GM19463 (cell line): ENCODE data around the gene EEF1AKMT3.
A peak's percentile ranks its signal among the peaks of the same experiment; 100 is the strongest.

Source experiments
- ATAC-seq: cut with Tn5 transposase; IDR thresholded peaks from one replicate; pipeline ENCODE4 v1.9.1; 2021; ENCODE audit warnings: mild to moderate bottlenecking, moderate library complexity; ENCODE audit not compliant: unreplicated experiment

EEF1AKMT3 gene

GRCh38 chr12:57750561-57751431 is 21.6 kb upstream of the EEF1AKMT3 start:
- no peak for ATAC-seq

GRCh38 chr12:57751432-57751787 is 21.0 kb upstream of the EEF1AKMT3 start:
- no peak for ATAC-seq

GRCh38 chr12:57751788-57752667 is 20.4 kb upstream of the EEF1AKMT3 start, which contains the start of gene CDK4:
Gene CDK4 (minus strand): TSS chr12:57752310. CDS start chr12:57751717, 593 bp downstream.
- peak; percentile 60 for ATAC-seq

GRCh38 chr12:57752668-57753000 is 19.8 kb upstream of the EEF1AKMT3 start:
- ATAC-seq = no peak

GRCh38 chr12:57753756-57754337 is 18.6 kb upstream of the EEF1AKMT3 start:
- no peak for ATAC-seq

GRCh38 chr12:57754411-57755193 is 17.8 kb upstream of the EEF1AKMT3 start, which contains the start of gene MARCHF9:
Gene MARCHF9 (plus strand): TSS chr12:57755103. CDS start chr12:57755529, 426 bp downstream.
- ATAC-seq = peak; percentile 40

GRCh38 chr12:57755194-57755453 is 17.3 kb upstream of the EEF1AKMT3 start:
- no peak for ATAC-seq

- ATAC-seq = no peak
These were observed 16.7 kb upstream of the EEF1AKMT3 start for GRCh38 chr12:57755454-57756372.

GRCh38 chr12:57756406-57757341 is 15.7 kb upstream of the EEF1AKMT3 start:
- ATAC-seq = peak; percentile 26

GRCh38 chr12:57757771-57758170 is 14.6 kb upstream of the EEF1AKMT3 start:
- no peak for ATAC-seq

- no peak for ATAC-seq
These were observed 13.7 kb upstream of the EEF1AKMT3 start for GRCh38 chr12:57758552-57759359.

- ATAC-seq = no peak
These were observed 12.9 kb upstream of the EEF1AKMT3 start for GRCh38 chr12:57759360-57759980.

- no peak for ATAC-seq
These were observed 11.9 kb upstream of the EEF1AKMT3 start for GRCh38 chr12:57760347-57760982.

GRCh38 chr12:57761391-57761998 is 10.9 kb upstream of the EEF1AKMT3 start:
- ATAC-seq = no peak

GRCh38 chr12:57762463-57762862 is 10.0 kb upstream of the EEF1AKMT3 start:
- ATAC-seq = no peak

- ATAC-seq = no peak
These were observed 8.3 kb upstream of the EEF1AKMT3 start for GRCh38 chr12:57763881-57764661.
